Nephron (organoid): ENCODE results near the gene COL17A1.
A peak's percentile ranks its signal among the peaks of the same experiment; 100 is the strongest.

ENCODE experiments used
- H3K27ac Mint-ChIP-seq, 3 experiments: 2 replicates each; pipeline ENCODE4 v1.8.0; 2020; ENCODE audit warnings: mixed read lengths in 3 of 3, mild to moderate bottlenecking in 2 of 3, moderate library complexity in 1 of 3
- H3K27me3 Mint-ChIP-seq: 2 replicates; pipeline ENCODE4 v1.8.0; 2021; ENCODE audit warnings: low read depth, mild to moderate bottlenecking, moderate library complexity, mixed read lengths
- H3K36me3 Mint-ChIP-seq: 2 replicates; pipeline ENCODE4 v1.8.0; 2020; ENCODE audit warnings: low read depth, mixed read lengths
- H3K4me1 Mint-ChIP-seq: 2 replicates; pipeline ENCODE4 v1.8.0; 2020; ENCODE audit warnings: mixed read lengths
- H3K4me3 Mint-ChIP-seq, 3 experiments: 2 replicates each; pipeline ENCODE4 v1.8.0; 2020; ENCODE audit warnings: mild to moderate bottlenecking in 3 of 3, mixed read lengths in 3 of 3, moderate library complexity in 2 of 3
- H3K9me3 Mint-ChIP-seq: 2 replicates; pipeline ENCODE4 v1.8.0; 2020; ENCODE audit warnings: mixed read lengths
- TF ChIP-seq, protein P1 (sequence below), 3 experiments: fragments of 200-600 bp; sonication (generic); IDR thresholded peaks; one replicate each; pipeline ENCODE4 v1.5.0; 2021; ENCODE audit warnings: antibody characterized with exemption in 3 of 3; ENCODE audit not compliant: unreplicated experiment in 3 of 3

The COL17A1 gene

DNA sequence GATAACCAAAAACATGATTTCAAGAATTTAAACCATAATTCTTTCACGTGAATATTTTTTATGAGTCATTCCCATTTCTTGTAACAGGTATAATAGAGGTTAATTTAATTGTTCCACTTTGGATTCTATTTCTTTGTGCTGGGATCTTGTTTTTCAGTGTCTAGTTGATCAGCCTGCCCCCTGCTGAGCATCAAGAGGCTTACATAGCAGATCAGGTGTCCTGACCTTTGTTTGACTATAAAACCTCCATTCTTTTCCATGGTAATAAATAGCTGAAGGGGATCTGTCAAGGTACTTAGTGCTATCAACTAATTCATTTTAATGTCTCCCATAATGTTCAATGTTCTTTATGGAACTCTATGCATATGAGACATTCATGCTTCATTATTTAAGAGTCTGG lies 4.9 kb downstream of the COL17A1 start:
- H3K9me3 Mint-ChIP-seq = no peaks in the 10 kb centered on the region
- no peaks in the 10 kb centered on the region for H3K36me3 Mint-ChIP-seq
- TF ChIP-seq, protein P1, sequence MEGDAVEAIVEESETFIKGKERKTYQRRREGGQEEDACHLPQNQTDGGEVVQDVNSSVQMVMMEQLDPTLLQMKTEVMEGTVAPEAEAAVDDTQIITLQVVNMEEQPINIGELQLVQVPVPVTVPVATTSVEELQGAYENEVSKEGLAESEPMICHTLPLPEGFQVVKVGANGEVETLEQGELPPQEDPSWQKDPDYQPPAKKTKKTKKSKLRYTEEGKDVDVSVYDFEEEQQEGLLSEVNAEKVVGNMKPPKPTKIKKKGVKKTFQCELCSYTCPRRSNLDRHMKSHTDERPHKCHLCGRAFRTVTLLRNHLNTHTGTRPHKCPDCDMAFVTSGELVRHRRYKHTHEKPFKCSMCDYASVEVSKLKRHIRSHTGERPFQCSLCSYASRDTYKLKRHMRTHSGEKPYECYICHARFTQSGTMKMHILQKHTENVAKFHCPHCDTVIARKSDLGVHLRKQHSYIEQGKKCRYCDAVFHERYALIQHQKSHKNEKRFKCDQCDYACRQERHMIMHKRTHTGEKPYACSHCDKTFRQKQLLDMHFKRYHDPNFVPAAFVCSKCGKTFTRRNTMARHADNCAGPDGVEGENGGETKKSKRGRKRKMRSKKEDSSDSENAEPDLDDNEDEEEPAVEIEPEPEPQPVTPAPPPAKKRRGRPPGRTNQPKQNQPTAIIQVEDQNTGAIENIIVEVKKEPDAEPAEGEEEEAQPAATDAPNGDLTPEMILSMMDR (IDR thresholded peaks at IDR 0.05; ENCODE audit: unreplicated experiment in 3 of 3) = peak in 2 of 3 experiments; percentile 26 to 35
- H3K27ac Mint-ChIP-seq = peak overlapping the region in 2 of 3 experiments; percentile 2 to 41
- H3K4me3 Mint-ChIP-seq = no peak overlapping the region
- H3K27me3 Mint-ChIP-seq = peaks cover 8% of the 10 kb centered on the region
- peaks cover 4% of the 10 kb centered on the region for H3K4me1 Mint-ChIP-seq

DNA sequence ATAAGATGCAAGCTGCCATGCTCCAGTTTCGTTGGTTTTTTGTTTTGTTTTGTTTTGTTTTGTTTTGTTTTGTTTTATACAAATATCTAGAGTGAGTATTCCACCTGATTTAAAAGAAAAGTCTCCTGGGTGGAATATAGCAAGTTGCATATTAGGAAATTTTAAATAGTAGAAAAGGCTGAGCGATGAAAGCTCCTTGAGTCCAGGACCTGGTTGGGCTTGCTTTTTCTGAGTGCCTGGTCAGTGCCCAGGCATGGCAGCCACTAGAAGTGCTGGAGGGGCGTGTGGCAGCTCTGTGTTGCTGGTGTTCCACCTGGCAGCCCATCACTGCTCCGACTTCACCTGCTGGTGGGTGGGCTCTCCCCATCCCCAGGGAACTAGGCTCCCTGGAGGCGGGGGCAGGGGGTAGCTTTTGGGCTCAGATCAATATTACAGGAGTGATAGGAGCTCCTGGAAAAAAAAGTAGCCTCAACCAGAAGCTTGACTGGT lies 8.0 kb downstream of the COL17A1 start:
- TF ChIP-seq, protein P1 (IDR thresholded peaks at IDR 0.05; ENCODE audit: unreplicated experiment in 3 of 3) = no peak
- H3K27ac Mint-ChIP-seq = no peak overlapping the region
- no peak overlapping the region for H3K4me3 Mint-ChIP-seq
- H3K9me3 Mint-ChIP-seq = no peaks in the 10 kb centered on the region
- H3K36me3 Mint-ChIP-seq = no peaks in the 10 kb centered on the region
- H3K4me1 Mint-ChIP-seq = peaks cover 4% of the 10 kb centered on the region
- H3K27me3 Mint-ChIP-seq = peaks cover 8% of the 10 kb centered on the region

DNA sequence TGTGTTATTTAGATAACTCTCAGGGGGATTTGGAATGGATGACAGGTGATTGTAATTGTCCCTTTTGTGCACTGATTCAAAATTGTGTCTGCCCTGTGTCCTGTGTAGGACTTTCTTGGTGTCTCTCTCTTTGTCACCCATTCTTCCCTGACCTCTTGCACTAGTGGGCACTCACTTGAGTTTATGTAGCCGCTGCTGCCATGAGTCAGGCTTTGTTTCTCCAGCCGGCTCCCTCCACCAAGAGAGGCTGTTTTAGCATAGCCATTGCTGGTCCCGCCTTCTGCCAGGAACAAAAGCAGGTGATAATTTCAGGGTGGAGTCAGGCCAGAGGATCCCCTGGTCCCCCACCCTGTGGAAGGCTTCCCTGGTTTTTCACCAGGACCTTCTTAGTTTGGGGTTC lies 8.4 kb downstream of the COL17A1 start:
- TF ChIP-seq, protein P1 (IDR thresholded peaks at IDR 0.05; ENCODE audit: unreplicated experiment in 3 of 3) = no peak
- Mint-ChIP-seq H3K36me3 (no peaks in the 10 kb centered on the region), H3K4me1 (peaks cover 4% of the 10 kb centered on the region), H3K9me3 (no peaks in the 10 kb centered on the region), H3K27me3 (peaks cover 8% of the 10 kb centered on the region), H3K4me3 (no peak overlapping the region), H3K27ac (no peak overlapping the region)

DNA sequence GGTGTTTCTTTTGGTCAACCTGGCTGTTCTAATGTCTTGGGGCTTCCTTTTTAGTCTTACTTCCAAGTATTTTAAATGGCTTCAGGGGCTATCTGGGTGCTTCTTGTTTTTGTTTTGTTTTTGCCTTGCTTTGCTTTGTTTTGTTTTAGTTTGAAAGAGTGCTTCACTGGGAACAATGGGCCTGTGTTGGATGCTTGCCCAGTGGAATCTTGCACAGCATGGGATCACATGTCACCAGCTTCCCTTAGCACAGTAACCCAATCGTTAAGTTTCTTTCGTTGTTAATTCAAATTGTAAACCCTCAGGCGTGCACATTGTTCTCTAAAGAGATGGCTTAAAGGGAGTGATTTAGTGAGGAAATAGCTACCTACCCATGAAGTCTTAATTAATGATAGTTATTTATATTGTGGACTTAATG lies 8.9 kb downstream of the COL17A1 start:
- H3K27me3 Mint-ChIP-seq = peaks cover 8% of the 10 kb centered on the region
- H3K4me1 Mint-ChIP-seq = peaks cover 4% of the 10 kb centered on the region
- H3K4me3 Mint-ChIP-seq = no peak overlapping the region
- TF ChIP-seq, protein P1 (IDR thresholded peaks at IDR 0.05; ENCODE audit: unreplicated experiment in 3 of 3) = no peak
- H3K36me3 Mint-ChIP-seq = no peaks in the 10 kb centered on the region
- no peaks in the 10 kb centered on the region for H3K9me3 Mint-ChIP-seq
- no peak overlapping the region for H3K27ac Mint-ChIP-seq

DNA sequence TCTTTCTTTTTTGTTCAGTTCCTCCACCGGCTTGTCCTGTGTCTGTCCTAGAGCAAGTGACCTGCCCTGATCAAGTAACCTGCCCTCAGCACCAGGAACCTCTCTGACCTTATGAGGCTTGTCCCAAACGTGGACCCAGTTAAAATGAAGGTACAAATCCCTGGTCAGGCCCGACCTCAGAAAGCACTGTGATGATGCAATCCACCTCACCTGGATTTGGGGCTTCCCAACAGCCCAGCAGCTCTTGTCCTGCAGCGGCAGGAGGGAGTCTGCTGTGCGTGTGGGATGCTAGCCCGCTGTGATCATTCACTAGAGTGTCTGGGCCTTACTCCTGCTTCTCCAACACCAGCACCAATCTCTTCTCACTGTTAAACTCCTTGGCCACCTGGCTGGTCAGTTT lies 11.2 kb downstream of the COL17A1 start:
- TF ChIP-seq, protein P1 (IDR thresholded peaks at IDR 0.05; ENCODE audit: unreplicated experiment in 3 of 3) = no peak
- Mint-ChIP-seq H3K9me3 (no peaks in the 10 kb centered on the region), H3K4me3 (no peak overlapping the region), H3K27ac (no peak overlapping the region), H3K4me1 (no peaks in the 10 kb centered on the region), H3K36me3 (no peaks in the 10 kb centered on the region), H3K27me3 (peaks cover 15% of the 10 kb centered on the region)

DNA sequence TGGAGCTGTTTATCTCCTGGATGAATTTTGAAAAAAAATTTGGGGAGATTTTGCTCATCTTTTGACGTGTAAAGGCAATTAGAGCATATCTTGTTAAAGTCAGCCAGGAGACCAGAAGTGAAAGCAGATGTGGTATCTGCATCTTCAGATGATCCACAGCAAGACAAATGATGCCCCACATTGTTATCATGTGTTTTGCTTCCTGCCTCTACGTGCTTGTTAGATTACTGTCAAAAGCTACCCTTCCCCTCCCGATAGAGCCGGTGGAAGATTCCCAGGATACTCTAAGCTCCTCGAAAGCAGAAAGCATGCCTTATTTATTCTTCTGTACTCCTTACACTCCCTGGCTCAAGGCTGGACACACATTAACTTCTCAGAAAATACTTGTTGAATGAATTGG lies 12.9 kb downstream of the COL17A1 start:
- Mint-ChIP-seq H3K4me1 (peaks cover 1% of the 10 kb centered on the region), H3K36me3 (no peaks in the 10 kb centered on the region), H3K4me3 (no peak overlapping the region), H3K27me3 (peaks cover 12% of the 10 kb centered on the region), H3K9me3 (no peaks in the 10 kb centered on the region), H3K27ac (no peak overlapping the region)
- TF ChIP-seq, protein P1 (IDR thresholded peaks at IDR 0.05; ENCODE audit: unreplicated experiment in 3 of 3) = no peak
